ENCODE data around the gene LMCD1. TPM values are rescaled to one million over a fixed set of nuclear protein-coding genes. Genes with fewer than 3 reads are reported as not detected.

Gene LMCD1
- total RNA-seq, 1 donor from 2014 or later: 69.0 TPM

- TF ChIP-seq CTCF (conservative IDR thresholded peaks at IDR 0.05; ENCODE audit: low read depth, low read length): no peak
- peak; percentile 95 for DNase-seq (ENCODE audit: low read depth)
- no peak overlapping the region for H3K4me3 ChIP-seq (ENCODE audit: low read depth, low read length)
Measured at GRCh38 chr3:8482960-8483665, 18.5 kb upstream of the LMCD1 start.

- DNase-seq (ENCODE audit: low read depth): no peak
- TF ChIP-seq CTCF (conservative IDR thresholded peaks at IDR 0.05; ENCODE audit: low read depth, low read length): no peak
- no peak overlapping the region for H3K4me3 ChIP-seq (ENCODE audit: low read depth, low read length)
Measured at GRCh38 chr3:8484409-8485140, 17.0 kb upstream of the LMCD1 start.

GRCh38 chr3:8485141-8485870, 16.3 kb upstream of the LMCD1 start:
- TF ChIP-seq CTCF (conservative IDR thresholded peaks at IDR 0.05; ENCODE audit: low read depth, low read length): no peak
- no peak overlapping the region for H3K4me3 ChIP-seq (ENCODE audit: low read depth, low read length)
- DNase-seq (ENCODE audit: low read depth): no peak

- no peak overlapping the region for H3K4me3 ChIP-seq (ENCODE audit: low read depth, low read length)
- no peak for TF ChIP-seq CTCF (conservative IDR thresholded peaks at IDR 0.05; ENCODE audit: low read depth, low read length)
- no peak for DNase-seq (ENCODE audit: low read depth)
Measured at GRCh38 chr3:8485943-8486342, 15.7 kb upstream of the LMCD1 start.

GRCh38 chr3:8486434-8486833, 15.2 kb upstream of the LMCD1 start:
- H3K4me3 ChIP-seq (ENCODE audit: low read depth, low read length): no peak overlapping the region
- TF ChIP-seq CTCF (conservative IDR thresholded peaks at IDR 0.05; ENCODE audit: low read depth, low read length): no peak
- no peak for DNase-seq (ENCODE audit: low read depth)

- TF ChIP-seq CTCF (conservative IDR thresholded peaks at IDR 0.05; ENCODE audit: low read depth, low read length): no peak
- no peak overlapping the region for H3K4me3 ChIP-seq (ENCODE audit: low read depth, low read length)
- DNase-seq (ENCODE audit: low read depth): no peak
Measured at GRCh38 chr3:8486936-8487335, 14.7 kb upstream of the LMCD1 start.

Data from epithelial cell of proximal tubule (primary cell).